HPDE6-E6E7 (cell line): ENCODE results near the gene UST.
"Not testable (repeated sequence)": the region's sequence is repeated elsewhere in the genome, so short reads cannot be mapped to it uniquely, and the experiment has no call there.

Experiments
- DNase-seq: peaks from one replicate; pipeline ENCODE4 v3.0.0; 2011; ENCODE audit warnings: missing footprints; ENCODE audit errors: extremely low spot score

Gene UST

GRCh38 chr6:149006236-149006635, 259.4 kb downstream of the UST start:
- not testable (repeated sequence) for DNase-seq

- no peak for DNase-seq
These were observed 259.8 kb downstream of the UST start for GRCh38 chr6:149006671-149007070.

DNA sequence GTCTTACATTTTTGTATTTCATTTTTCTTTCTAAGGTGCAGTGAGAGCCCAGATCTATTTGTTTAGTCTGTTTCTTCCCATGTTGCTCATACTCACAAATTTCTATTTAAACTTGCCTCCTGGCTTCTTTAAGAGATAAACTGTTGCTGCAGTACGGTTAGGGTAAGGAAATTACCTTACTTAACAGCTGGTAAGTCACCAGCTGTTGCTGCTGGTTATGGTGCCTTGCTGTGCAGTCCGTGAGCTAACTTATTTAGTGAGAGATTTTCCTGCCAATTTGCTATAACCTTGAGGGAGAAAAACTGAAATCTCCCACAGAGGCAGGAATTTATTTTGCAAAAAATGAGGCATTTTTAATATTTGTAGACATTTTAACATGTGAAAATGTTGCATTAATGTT, 261.0 kb downstream of the UST start:
- DNase-seq = no peak

DNA sequence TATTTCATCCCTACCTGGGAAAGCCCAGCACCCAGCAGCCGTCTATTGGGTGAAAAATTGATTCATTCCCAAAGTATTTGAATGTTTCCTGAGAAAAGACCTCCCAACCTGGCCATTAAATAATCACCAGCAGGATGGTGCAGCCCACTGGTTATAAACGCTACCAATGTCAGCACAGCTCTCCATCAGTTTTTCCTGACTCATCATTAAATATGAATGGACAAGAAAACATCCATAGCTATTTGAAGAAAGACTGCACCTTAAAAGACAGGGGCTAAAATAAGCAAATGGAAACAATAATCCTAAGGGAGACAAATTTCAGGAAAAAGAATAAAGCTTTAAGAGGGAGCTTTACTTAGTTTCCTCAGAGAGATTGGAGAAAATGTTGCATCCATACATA, 261.9 kb downstream of the UST start:
- no peak for DNase-seq

GRCh38 chr6:149012040-149012545, 265.3 kb downstream of the UST start:
- peak; percentile 53 for DNase-seq

DNA sequence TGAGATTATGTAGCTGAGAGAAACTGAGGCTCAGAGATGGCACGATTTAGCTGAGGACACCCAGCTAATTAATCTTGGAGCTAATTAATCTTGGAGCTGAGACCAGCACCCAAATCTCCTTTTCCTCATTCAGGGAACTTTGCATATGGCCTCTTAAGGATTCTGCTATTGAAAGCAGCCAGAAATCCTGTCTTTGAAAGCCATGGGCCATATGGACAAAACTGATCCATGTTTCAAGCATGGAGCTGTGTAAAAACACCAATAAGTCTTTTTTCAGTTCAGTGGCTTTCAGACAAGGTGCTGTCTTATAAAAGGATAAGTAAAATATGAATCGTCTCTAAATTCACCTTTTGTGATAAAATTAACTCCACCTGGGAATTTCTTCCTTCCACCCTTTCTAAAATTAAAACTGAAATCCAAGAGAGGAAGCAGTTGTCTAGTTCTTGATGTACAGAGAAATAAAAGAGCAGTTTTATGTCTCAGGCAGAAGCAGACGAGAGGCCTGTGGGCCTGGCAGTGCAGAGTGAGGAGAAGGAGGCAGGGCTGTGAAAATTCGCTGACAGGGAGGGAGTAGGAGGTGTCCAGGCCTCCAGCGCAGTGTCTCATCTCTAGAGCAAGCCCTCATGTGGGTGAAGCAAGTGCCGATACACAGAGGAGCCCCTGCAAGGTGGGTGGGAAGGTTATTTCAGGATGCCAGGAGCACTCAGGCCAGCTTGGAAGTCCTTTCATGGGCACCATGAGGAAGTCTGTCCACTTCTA, 266.9 kb downstream of the UST start:
- no peak for DNase-seq

- DNase-seq = no peak
These were observed 268.1 kb downstream of the UST start for GRCh38 chr6:149014631-149015534.

GRCh38 chr6:149015535-149016525, 269.0 kb downstream of the UST start:
- no peak for DNase-seq

- DNase-seq = no peak
These were observed 269.9 kb downstream of the UST start for GRCh38 chr6:149016716-149017115.

GRCh38 chr6:149020319-149020718, 273.5 kb downstream of the UST start:
- DNase-seq = no peak

- no peak for DNase-seq
These were observed 277.5 kb downstream of the UST start for GRCh38 chr6:149024361-149024760.

- no peak for DNase-seq
These were observed 278.2 kb downstream of the UST start for GRCh38 chr6:149025061-149025460.

DNA sequence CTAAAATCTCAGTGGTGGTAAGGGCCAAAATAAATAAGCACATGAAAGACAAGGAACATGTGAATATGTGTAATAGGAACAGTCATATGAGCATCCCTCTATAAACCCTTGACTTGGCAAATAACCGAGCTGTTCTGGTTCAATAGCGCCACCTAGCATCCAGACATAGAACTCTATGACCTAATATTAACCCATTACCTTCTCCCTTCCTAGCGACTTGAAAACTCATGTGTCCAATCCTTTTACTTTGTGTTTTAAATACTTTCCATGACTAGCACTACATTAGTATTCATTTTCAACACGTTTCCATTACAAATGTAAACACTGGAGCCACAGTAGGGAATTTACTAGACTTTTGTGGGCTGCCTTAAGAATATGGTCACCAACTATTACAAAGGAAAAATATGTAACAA, 279.7 kb downstream of the UST start:
- no peak for DNase-seq

DNA sequence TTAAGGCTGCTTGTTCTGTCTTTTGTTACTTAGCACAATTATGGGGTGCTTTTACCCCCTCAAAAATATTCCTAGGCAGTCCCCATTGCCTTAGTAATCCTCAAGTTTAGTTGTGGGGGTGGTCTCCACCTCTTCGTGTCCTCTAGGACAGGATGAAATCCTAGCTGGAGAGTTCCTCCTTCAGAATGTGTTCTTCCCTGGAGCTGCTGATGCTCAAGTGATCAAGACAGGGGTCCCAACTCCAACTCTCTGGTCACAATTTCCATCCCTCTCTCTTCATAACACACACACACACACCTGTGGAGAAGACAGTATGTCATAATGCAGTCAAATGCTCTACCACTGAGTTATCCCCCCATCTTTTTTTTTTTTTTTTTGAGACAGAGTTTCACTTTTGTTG, 280.7 kb downstream of the UST start:
- DNase-seq = no peak

DNA sequence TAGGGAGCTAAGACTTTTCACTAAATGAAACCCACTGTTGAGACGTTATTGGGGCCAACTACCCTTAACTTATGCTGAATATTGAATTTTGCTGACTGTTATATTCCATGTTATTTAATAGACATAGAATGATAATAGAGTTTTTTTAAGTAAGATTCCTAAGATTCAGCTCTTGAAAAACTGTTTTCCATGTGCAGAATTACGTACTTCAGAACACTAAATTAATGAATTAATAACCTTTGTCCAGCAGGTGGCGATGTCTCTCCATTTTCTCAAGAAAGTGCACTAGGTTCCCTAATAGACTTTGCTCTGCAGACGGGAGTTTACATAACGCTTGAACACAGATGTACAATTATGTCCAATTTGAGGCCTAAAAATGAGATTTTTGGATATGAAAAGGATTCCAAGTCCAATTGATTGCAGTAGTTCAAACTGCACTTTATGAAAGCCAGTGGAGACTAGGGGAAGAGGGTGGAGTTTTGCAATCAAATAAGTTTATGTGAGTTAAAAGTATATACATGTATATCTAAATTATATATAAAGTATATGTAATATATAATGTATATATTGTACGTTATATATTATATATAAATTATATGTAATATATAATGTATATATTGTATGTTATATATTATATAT, 282.1 kb downstream of the UST start:
- DNase-seq = peak; percentile 31

DNA sequence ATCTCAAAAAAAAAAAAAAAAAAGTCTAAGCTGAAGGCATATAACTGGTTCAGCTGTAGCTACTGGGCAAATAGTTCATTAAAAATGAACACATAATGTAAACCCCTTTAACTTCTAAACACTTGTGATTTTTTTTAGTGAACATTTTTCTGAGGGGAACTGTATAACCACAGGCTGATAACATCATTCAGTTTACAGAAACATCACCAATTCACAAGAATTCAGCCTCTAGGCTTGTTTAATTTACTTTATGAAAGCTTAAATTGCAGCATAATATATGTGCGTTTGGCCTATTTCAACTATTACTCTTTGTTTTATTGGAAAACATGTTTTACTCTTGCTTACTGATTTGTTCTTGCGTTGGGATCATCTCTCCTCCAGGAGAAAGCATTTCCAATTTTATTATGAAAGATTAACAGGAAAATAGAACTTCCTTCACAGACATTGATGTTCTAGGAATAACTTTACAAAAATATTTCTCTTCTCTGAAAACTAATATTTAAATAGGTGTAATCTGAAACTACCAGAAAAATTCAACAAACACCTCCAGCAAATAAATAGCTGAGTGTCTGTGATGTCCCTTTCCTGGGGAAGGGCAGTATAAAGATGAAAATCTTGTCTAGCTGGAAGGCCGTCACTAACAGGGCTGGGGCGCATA, 284.5 kb downstream of the UST start:
- DNase-seq = no peak

DNA sequence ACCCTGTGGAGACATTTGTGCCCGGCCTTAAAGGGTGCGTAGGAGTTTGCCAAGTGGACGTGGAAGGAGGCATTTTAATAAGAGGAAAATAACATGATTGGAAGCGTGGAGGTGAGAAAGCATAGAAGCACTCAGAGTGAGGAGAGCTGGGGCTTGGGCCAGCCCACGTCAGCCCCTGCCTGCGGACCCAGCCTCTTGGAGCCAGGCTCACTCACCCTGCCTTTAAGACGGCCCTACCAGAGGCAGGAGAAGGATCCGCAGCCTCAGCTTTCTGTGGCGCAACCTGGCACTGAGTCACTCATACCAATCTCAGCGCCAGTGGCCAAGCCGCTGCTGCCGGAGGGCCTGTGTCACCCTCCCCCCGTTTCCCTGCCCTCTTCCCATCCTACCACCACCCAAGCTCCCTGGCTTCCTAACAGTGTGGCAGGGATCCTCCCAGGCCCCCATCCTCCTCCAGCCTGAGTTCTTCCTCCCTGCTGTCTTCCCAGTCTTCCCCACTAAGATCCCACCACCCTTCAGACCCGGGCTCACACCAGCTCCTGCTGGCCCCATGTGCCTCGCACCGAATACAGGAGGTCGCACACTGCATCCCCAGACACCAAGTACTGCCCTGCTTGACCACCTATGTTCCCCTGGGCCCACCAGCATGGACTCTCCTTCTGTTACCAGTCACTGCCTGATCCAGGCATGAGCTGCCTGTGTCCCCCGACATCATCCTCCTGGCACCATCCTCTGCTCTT, 285.2 kb downstream of the UST start:
- peak; percentile 16 for DNase-seq

DNA sequence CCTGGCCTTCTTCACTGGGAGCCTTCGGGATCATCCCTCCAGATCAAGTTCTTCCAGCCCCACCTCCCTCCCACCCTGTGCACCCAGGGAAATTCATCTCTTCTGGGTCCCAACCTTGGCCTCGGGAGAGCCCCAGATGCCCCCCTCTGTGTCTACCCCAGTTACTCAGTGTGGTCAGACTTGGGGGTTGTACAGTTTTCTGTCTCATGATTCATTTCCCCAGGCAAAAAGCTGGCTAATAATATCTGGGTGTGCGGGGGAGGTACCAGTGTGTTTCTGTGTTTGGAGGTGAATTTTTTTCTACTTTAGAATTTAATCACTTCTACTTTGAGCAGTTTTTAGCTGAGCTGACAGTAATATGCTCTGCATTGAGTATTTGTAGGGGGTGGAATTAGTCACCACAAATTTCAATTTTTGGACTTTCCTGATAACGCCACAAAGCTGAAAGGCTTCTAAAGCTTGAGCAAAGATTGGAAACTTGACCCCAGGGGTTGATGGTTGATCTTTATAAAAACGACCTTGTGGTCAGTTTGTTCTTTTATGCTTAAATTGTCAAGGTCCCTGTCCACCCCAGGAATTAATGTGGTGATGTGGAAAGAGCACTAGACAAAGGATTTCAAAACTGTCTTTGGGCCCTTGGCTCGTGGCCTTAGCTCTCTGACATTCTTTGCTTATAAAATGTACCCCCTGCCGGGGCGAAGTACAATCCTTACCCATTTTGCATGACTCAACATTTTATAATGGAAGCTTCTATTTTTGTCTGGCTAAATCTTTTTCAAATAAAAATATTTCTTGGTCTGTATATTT, 286.0 kb downstream of the UST start:
- no peak for DNase-seq

- no peak for DNase-seq
These were observed 286.6 kb downstream of the UST start for GRCh38 chr6:149033454-149033853.
